ENCODE results near the gene ADAP2.

Gene ADAP2, protein sequence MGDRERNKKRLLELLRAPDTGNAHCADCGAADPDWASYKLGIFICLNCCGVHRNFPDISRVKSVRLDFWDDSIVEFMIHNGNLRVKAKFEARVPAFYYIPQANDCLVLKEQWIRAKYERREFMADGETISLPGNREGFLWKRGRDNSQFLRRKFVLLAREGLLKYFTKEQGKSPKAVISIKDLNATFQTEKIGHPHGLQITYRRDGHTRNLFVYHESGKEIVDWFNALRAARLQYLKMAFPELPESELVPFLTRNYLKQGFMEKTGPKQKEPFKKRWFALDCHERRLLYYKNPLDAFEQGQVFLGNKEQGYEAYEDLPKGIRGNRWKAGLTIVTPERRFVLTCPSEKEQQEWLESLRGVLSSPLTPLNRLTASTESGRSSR

DNA sequence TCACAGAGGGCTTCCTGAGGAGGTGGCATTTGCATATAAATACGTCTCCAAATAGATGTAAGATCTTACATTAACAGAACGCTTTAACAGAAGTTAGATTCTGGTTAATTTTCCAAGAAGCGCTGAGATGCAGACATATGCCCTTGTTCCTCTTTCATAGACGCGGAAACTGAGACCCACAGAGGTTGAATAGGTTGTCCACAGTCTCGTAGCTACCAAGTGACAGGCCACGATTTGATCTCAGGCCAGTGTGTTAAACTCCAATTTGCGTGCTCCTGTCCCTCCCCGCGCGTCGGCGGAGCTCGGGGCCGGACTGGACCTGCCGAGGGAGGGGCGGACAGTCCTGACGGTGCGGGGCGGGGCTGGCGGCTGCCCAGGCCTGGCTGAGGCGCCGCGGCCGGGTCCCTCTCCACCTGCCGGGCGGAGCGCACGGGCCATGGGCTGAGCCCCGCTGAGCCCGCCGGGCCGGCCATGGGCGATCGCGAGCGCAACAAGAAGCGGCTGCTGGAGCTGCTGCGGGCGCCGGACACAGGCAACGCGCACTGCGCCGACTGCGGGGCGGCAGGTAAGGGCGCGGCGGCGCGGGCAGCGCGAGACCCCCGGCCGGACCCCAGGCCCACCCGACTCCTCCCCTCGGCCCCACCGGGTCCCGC, at the start of gene ADAP2:
TSS of gene ADAP2 (plus strand) at position 402 of the 653 bp plus-strand sequence. CDS start at position 472, 70 bp downstream.
- H3K4me3 ChIP-seq (ENCODE audit: low read depth, low read length): peak within 1 kb of the TSS; percentile 46
- TF ChIP-seq, protein P1, sequence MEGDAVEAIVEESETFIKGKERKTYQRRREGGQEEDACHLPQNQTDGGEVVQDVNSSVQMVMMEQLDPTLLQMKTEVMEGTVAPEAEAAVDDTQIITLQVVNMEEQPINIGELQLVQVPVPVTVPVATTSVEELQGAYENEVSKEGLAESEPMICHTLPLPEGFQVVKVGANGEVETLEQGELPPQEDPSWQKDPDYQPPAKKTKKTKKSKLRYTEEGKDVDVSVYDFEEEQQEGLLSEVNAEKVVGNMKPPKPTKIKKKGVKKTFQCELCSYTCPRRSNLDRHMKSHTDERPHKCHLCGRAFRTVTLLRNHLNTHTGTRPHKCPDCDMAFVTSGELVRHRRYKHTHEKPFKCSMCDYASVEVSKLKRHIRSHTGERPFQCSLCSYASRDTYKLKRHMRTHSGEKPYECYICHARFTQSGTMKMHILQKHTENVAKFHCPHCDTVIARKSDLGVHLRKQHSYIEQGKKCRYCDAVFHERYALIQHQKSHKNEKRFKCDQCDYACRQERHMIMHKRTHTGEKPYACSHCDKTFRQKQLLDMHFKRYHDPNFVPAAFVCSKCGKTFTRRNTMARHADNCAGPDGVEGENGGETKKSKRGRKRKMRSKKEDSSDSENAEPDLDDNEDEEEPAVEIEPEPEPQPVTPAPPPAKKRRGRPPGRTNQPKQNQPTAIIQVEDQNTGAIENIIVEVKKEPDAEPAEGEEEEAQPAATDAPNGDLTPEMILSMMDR (IDR thresholded peaks at IDR 0.05; ENCODE audit: control insufficient read depth, extremely low read depth, insufficient read depth): 0 out of 2 replicates have a peak, but pooled peaks have one; percentile 4
- no peak for DNase-seq (ENCODE audit: low read depth)

DNA sequence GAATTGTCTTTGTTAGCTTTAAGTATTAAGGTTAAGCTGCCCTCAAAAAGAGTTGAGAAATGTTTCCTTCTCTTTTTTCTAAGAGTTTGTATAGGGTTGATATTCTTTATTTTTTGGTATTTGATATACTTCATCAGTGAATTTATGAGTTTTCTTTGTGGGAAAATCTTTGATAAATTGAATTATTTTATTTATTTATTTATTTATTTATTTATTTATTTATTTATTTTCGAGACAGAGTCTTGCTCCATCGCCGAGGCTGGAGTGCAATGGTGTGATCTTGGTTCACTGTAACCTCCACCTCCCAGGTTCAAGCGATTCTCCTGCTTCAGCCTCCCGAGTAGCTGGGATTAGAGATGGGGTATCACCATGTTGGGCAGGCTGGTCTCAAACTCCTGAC, 35.6 kb upstream of the ADAP2 start:
- no peak for DNase-seq (ENCODE audit: low read depth)
- no peak overlapping the region for H3K4me3 ChIP-seq (ENCODE audit: low read depth, low read length)

DNA sequence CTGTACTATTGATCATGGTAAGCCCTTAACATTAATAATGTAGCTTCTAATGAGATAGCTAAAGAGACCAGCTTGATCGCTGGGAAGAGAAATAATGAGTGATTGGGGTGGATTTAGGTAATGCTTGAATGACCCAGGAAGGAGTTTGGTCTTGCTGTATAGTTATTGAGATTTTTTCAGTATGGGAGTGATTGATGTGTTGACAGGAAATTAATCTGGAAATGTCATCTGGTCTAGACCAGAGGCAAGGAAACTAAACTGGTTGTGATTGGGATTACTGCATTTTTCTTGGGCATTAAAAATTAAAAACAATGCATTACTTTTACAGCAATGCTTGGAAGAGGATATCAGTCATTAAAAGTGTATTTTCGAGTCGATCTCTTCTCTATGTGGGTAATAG, 27.5 kb upstream of the ADAP2 start:
- no peak for DNase-seq (ENCODE audit: low read depth)
- H3K4me3 ChIP-seq (ENCODE audit: low read depth, low read length): no peak overlapping the region
- TF ChIP-seq, protein P1 (IDR thresholded peaks at IDR 0.05; ENCODE audit: control insufficient read depth, extremely low read depth, insufficient read depth): no peak

More for the DNA sequence above, 35.6 kb upstream of the ADAP2 start:
- TF ChIP-seq, protein P1 (IDR thresholded peaks at IDR 0.05; ENCODE audit: control insufficient read depth, extremely low read depth, insufficient read depth): no peak

DNA sequence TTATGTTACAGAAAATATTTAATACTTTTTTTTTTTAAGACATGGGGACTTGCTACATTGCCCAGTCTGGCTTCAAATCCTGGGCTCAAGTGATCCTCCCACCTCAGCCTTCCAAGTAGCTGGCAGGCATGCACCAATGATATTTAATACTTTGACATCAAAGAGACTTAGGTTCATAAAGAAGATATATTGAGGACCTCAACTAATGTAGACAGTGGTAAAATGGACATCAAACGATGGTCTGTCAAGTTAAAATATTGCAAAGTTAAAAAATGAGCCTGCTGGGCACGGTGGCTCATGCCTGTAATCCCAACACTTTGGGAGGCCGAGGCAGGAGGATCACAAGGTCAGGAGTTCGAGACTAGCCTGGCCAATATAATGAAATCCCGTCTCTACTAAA, 24.4 kb upstream of the ADAP2 start:
- DNase-seq (ENCODE audit: low read depth): no peak
- H3K4me3 ChIP-seq (ENCODE audit: low read depth, low read length): no peak overlapping the region
- TF ChIP-seq, protein P1 (IDR thresholded peaks at IDR 0.05; ENCODE audit: control insufficient read depth, extremely low read depth, insufficient read depth): no peak

DNA sequence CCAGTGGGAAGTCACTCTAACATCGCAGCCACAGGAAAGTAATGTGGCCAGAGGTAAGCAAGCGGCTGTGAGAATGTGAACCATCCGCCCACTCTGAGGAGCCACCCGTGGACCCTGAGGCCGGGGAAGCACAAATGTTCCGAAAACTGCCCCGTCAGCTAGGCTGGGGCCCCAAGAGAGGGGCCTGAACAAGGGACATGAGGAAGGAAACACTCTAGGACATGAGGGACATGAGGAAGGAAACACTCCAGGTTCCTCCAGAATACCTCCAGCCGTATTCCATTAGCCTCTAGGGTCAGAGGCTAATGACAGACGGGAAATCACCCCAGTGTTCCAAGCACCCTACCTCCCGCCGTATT, 16.0 kb upstream of the ADAP2 start:
- H3K4me3 ChIP-seq (ENCODE audit: low read depth, low read length): peak overlapping the region; percentile 100
- no peak for DNase-seq (ENCODE audit: low read depth)
- TF ChIP-seq, protein P1 (IDR thresholded peaks at IDR 0.05; ENCODE audit: control insufficient read depth, extremely low read depth, insufficient read depth): no peak

DNA sequence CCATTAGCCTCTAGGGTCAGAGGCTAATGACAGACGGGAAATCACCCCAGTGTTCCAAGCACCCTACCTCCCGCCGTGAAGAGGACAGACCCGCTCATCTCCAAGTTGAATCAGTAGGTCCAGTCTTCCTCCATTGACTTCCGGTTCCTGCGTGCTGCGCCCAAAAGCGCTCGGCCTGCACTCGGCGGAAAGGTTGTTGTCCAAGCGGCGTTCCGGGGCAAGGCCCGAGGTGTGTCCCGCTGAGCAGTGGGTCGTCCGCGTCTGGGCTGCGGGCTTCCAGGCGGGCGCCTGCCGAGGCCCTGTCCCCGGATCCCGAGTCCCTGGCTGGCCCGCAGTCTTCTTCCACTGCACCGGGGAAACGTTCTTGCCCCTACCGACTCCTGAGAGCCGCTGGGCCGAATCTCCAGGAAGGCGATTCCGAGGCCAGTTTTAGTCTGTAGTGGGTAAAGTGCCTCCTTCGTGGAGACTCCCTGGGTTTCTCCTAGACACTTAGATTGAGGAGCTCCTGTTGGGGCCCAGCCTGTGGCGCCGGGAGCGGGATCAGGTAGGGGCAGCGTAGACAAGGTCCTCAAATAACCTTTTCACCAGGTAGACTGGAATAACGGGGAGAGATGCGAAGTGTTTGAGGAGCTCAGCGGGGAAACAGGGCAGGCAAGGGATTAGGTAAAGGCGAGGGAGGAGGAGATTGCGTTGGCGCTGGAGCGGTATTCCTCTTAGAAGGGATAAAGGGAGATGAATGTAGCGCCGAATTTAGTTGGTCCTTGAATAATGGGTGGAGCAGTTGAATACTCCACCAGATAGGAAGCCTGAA, 15.4 kb upstream of the ADAP2 start, which contains the start of gene TEFM:
TSS of gene TEFM (minus strand) at position 138 of the 811 bp plus-strand sequence. CDS start at position 98, 40 bp downstream.
- TF ChIP-seq, protein P1 (IDR thresholded peaks at IDR 0.05; ENCODE audit: control insufficient read depth, extremely low read depth, insufficient read depth): no peak
- DNase-seq (ENCODE audit: low read depth): peak; percentile 79
- H3K4me3 ChIP-seq (ENCODE audit: low read depth, low read length): peak within 1 kb of the TSS; percentile 100
